Fibroblast of skin of right biceps (primary cell): ENCODE data around the gene GNAZ.

ENCODE experiments used
- DNase-seq: peaks from one replicate; pipeline ENCODE4 v3.0.0-alpha.2; 2013

Gene GNAZ

DNA sequence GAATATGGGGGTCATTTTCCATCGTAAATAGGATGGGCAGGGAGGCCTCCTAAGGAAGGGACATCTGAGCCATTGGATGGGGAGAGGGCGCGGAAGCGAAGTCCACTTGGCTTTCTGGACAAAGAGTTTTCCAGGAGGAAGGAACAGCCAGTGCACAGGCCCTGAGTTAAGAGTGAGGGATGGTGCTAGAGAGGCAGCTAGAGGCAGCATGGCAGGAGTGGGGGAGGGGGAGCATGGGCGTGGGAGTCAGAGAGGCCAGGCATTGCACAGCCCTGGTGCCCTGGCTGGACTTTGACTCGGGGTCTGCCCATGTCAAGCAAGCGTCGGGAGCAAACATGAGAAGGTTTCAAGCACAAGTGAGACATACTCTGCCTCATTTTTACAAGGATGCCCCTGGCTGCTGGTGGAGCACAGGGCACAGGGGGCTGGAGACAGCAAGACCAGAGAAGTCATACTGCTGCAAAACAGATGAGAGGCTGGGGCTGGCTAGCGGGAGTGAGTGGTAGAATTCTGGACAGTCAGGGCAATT is 9.0 kb downstream of the GNAZ start:
- DNase-seq: no peak

DNA sequence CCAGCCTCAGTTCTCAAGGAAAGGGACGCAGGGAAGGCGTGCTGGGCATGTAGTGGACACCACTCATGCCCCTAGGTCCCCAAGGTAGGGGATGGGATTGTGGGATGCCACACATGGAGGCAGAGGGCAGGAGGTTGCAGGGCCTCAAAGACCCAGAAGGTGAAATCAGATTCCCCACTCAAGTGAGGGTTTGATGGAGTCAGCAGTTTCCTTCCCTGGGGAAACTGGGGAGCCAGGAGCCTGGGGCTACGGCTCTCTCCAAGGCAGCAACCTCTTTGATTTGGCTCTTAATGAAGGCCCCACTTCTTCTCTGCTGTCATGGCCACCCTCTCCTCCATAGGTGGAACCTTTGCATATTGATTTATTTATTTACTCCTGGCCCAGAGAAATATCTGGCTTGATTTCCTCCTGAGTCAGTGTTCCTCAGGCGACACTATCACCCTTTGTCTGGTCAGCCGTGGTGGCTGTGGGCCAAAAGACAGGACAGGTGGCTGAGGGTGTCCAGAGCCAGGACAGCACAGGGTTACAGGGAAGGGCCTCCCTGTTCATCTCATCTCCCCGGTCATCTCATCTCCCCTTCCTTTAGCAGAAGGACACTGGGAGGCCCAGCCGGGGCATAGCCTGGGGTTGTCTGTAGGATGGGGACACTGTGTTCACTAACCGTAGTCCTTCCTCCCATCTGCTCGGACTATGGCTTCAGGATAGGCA is 9.6 kb downstream of the GNAZ start:
- DNase-seq: no peak

DNA sequence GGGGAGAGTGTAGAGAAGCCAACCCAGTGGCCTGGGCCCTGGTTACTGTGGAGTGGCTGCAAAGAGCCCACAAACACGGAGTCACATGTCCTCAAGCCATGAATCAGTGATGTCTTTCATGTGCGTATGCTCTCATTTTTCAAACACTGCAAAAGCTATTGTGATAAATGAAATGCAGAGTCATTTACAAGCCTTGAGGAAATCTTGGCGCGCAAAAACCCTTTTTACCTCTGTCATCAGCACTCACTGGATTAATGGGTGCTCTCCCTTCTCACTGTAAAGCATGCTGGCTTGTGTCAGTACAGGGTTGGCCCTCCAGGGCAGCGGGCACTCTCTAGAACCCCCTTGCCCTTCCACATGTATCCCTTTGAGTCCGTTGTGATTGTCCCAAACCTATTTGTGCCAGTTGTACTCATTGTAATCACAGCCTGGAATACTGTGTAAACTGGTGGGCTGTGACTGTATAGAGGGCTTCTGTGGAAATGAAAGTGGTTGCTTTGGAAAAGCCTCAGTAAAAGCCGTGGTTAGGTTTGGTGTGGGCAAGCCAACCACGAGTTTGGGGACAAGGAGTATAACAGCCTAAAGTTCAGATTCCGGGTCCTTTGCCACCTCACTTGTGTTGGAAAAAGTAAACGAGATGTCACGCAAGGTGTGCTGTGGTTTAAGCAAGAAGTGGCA is 10.4 kb downstream of the GNAZ start:
- no peak for DNase-seq

DNA sequence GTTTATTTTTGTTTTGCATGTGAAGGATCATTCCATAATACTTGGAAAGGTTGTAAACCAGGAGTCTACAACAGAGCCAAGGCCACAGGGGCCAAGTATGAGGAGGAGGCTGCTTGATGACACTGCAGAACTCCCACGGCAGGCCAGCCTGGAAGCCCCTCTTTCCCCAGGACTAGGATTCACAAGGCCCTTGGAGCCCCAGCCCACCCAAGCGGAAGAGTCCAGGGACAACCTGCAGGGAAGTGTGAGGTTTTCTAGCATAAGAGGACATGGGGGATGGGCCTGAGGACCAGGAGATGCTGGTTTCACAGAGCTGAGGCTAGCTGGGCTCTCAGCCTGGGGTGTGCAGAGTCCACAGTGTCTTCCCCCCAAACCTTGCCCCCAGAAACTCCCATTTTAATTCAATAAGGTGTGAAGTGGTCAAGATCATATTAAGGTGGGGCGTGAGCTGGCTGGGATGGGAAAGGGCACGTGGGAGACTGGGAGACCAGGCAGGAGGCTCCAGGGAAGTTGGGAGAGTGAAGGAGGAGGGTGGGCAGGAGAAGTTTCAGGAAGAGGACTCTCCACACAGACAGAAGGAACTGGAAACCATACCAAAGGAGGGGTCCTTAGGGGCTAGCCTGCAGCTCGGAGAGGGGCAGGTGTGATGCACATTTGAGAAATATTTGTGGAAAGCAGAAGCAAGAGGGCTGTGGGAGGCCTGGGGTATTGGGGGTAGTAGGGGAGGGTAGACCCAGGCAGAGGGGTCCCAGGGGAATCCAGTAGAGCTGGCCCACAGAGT is 12.4 kb downstream of the GNAZ start:
- no peak for DNase-seq

DNA sequence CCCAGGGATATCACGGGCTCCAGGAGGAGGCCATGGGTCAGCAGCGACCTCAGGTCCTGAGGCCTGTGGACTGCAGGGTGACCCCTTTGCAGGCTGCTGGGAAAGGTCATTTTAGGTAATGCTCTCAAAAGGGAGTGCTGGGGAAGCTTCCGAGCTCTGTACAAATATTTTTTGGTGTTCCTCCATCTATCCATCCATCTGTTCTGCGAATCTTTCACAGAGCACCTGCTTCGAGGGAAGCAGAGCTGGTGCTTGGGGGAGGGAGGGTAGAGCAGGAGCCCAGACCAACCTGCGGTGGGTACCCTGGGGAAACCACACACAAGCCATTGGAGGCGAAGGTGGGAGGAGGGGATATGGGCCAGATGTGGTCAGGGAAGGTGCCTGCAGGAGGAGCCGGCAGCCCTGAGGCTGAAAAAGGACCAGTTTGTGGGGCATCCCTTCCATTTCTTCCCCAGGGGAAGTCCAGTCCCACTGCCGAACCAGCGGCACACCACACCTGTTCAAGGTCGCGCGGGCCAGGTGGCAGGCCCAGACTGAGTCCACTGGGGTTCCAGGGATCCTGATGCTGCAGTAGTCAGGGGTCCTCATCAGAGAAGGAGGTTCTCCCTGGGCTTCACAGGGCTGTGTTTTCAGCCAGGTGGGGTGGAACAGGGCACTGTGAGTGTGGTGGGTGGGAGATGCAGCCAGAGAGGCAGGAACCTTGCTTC is 13.1 kb downstream of the GNAZ start:
- no peak for DNase-seq

DNA sequence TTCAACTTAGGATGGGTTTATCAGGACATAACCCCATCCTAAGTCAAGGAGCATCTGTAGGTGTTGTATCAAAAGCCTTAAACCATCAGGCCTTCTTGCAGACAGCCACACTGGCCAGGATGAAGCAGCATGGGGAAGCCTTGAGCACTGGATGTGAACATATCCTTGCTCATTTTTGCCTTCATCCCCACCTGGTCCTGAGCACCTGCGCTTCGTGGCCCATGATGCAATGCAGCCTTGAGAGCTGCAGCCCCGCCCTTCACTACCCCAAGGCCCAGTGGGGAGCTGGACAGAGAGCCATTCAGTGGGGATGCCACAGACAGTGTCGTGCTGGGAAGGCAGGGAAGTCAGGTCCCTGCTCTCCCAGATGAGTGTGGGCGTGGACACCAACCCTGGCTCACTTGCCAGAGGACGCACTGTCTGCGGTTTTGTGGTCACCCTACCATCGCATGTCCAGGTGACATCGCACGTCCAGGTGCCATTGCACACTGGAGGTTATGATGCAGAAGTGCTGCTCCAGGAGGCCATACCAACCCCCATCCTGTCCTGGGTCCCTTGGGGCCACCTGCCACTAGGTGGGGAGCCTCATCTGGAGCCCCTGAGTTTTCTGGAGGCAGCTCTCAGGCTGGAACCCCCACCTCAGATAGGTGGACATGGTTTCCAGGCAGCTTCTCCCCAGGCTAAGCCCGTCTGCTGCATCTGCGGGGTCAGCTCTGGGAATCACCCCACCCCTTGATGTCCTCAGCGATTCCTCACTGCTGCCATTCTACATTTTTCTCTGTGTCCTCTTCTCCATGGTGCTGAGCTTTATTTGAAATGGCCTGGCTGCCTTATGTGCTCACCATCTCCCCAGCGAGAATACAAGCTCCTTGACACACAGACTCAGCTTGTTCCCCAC is 14.4 kb downstream of the GNAZ start:
- DNase-seq: no peak

DNA sequence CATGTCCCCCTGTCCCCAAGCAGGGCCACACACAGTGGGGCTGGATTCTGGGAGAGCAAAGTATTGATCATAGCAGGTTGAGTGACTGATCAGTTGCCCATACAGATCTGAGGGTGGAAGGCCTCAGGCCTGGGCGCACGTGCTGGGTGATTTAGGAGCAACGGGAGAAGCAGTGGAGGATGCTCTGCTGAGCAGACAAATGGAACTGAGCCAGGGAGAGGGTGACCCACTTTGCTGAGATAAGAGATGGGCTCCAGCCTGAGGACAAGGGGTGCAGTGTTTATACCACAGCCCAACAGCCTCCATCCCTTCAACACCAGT is 15.0 kb downstream of the GNAZ start:
- no peak for DNase-seq

DNA sequence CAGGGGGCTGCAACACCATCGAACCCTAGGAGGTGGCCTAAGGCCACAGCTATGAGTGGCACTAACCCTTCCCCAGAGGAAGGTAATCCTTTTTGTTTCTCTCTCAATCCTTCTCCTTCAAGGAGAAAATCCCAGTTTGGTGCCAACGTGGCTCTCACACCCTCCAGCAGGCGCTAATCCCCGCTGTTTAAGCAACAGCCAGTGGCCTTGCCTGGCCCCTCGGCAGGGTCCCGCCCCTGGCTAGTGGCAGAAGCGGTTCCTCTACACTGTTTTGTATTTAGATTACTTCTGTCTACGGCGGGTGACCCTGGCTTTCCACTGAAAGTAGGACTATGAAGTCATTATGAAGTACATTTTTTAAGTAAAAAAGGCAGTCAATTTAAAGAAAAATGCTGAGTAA is 15.5 kb downstream of the GNAZ start:
- DNase-seq: no peak

DNA sequence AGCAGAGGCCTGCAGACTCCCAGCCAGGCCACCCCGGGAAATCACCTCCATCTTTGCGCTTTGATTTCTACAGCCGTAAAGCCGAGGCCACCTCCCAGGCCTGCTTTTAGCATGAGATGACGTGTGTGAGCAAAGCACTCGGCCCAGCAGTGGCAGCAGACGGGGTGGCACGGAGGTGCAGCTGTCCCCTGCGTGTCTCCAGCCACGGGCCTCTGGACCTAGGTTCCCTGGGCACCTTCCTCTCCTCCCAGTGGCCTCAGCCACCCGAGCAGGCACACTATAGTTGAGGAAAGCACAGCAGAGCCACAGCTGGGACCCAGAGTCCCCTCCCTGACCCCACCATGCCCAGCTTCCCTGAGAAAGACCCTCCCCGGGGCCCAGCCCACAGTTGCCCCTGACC is 15.9 kb downstream of the GNAZ start:
- DNase-seq: no peak

DNA sequence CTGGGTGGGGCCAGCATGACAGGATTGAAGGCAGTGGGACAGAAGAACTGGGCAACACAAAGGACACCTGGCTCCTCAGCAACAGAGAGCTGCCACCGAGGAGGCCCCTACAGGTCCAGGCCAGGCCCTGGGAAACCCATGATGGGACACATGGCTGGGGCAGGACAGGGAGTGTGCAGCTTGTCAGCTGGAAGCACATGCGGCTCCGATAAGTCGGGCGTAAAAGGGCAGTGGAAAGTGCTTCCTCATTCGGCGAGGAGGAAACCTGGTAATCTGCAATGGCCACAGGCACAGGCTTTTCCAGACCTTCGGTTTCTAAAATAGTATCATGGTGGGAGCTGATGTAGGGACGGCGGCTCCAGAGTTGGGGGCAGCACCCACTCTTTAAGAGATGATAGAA is 16.5 kb downstream of the GNAZ start:
- no peak for DNase-seq

DNA sequence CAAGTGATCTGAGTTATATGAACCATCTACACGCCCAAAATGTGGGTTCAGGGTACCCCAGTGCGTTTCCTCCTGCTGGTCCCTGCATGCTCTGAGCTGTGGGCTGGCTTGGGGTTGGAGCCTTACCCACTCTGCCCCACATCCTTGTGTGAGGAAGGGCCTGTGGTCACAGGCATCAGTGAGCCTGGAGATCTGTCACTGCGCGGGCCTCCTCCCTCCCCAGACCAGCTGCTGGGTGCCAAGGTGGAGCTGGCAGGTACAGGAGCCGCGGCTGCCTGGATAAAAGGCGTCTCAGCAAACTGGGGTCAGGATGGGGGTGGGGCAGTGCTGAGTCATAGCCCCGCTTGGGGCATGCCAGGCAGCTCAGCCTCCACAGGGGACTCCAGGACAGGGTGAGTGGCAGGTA is 17.9 kb downstream of the GNAZ start:
- DNase-seq: no peak

DNA sequence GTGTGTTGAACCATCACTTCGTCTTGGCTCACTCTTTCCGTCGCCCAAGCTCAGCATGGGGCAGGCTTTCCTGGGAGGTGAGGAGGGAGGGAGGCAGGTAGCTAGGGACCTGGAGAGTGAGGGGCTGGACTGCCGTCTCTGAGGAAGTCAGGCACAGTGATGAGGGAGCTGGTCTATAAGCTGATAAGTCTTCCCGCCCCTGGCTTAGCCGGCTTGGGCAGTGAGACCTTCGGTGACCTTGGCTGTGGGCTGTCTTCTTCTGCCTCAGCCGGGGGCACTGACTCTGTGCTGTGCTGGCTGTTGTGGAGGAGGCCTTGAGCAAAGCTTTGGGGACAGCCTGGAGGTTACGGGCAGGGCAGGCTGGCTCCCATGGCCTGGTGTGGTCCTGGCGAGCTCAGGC is 18.7 kb downstream of the GNAZ start:
- DNase-seq: no peak

DNA sequence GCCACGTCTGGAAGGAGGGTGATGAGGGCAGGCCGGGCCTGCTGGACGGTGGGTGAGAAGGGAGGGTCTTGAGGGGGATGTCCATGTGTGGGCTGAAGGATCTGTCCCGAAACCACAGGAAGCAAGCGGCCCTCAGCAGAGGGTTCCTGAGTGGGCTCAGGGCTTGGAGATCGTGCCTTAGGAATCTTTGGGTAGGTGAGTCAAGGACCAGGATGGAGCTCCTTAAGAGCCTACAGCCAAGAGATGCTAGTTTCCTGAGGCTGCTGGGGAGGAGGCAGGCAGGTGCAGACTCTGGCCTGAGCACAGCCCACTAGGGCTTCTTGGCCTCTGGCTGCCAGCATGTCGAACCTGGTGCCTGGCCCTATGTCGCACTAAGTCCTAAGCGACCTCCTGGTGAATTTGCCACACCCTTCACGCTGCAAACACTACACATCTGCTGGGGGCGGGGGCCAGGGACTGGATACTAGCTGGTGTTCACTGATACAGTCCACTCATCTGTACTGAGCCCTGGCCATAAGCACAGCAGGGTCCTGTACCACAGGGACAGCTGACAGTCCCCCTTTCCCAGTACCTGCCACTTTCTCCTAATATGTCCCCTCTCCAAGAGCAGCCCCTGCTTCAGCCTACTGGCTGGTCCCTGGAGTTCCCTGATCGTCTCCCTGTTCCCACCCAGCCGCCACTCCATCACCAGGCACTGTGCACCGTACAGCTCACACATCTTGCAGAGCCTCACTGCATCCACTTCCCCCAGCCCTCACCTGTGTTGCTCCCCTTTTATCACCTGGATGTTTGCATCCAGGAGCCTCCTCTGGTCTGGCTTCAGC is 19.5 kb downstream of the GNAZ start:
- DNase-seq: no peak

DNA sequence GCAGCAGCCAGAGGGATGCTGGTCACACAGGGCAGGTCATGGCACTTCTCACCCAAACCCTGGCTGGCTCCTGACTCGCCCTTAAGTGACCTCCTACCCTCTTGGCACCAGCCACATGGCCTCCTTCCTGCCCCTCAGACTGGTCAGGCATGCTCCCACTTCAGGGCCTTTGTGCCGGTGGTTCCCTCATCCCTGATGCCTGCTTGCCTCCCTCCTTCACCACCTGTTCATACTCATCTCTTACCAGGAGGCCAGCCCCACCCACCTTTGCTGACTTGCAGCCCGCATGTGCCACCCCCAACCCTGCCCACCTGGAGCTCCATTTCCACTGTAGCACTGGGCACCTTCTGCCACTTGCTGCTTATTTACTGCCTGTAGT is 20.1 kb downstream of the GNAZ start:
- DNase-seq: no peak

DNA sequence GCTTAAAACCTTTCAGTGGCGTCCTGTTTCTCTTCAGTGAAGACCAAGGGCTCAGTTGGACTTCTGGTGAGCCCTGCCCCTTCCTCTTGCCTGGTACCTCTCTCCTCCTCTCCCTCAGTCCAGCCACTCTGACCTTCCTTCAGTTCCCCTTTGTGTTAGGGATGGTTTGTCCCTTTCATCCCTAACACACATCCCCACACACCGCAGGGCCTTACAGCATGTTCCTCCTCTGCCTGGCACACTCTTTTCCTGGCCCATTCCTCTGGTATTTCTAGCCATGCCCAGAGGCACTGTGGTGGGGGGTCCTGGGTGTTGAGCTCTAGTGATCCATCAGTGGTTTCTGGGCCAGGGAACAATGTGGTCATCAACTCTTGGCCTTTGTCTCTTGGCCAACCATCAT is 21.4 kb downstream of the GNAZ start:
- DNase-seq: no peak

DNA sequence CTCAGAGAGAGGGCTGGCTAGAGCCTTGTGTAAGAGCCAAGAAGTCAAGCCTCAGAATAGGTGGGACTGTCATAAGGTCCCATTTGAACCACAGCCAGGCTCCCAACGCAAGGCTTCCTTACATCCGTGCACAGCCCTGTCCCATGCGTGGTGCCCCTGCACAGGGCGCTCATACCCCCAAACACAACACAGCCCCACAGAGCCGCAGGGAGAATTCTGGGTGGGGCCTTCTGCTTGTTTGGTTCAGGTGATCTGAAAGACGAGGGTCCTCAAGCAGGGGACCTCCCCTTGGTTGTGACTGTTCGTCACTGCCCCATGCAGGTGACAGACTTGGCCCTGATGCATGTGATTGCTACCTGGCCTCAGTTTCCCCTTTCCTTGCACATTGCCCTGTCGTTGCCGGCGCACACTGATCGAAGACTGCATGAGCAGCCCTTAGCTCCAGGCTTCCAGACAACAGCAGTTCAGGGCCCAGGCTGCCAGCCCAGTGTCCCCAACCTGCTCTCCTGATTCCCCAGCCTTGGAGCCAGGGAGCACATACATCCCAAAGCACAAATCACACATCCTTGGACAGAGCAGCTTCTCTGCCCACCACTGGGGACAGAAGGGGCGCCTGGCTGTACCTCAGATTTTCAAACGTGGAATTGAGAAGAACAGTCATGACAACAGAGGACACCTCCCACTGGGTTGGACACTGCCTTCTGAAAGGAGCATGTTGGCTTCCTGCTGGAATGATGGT is 22.1 kb downstream of the GNAZ start:
- DNase-seq: no peak

DNA sequence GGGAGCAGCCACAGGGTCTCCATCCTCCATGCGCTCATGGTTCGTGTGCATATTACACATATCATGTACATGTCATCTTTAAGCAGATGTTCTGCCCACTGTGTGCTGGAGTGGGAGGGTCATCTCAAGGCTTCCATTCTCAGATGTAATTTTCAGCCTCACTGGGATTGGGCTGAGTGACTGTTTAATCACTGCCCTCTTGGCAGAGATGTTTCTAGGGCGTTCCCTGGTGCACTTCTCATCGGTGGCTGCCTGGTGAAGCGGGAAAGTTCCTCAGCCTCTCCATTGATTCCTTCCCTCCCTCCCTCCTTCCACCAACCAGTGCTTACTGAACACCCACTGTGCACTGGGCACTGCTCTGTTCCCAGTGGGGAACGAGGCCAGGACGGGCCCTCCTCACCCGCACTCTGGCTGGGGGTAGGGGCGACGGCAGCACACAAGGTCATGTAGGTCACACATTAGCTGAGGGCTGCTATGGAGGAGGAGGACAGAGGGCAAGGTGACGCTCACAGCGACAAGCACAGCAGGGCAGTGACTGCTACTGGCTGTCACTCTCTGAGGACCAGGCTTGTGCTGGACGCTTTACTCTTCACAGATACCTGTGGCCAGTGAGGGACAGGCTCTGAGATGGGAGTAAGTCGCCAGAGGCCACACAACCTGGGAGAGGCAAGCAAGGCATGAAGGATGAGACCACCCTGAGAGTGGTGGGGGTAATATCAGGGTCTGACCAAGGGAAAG is 22.9 kb downstream of the GNAZ start:
- DNase-seq: no peak

DNA sequence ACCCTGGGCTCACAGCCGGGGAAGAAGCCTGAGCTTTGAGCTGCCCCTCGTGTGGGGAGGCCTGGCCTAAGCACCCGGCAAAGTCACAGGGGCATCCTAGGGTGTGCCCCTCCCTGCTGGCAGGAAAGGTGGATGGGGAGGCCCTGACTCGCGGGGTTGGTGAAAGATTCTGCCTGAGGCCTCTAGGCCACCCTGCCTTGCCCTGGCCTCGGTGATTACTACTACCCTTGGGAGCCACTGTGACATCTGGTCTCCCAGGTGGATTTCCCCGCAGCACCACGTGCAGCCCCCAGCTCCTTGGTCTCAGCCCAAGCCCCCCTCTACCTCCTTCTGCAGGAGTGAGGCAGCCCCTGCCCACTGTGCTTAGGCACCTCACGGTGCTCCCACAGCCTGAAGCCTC is 23.9 kb downstream of the GNAZ start:
- DNase-seq: no peak

DNA sequence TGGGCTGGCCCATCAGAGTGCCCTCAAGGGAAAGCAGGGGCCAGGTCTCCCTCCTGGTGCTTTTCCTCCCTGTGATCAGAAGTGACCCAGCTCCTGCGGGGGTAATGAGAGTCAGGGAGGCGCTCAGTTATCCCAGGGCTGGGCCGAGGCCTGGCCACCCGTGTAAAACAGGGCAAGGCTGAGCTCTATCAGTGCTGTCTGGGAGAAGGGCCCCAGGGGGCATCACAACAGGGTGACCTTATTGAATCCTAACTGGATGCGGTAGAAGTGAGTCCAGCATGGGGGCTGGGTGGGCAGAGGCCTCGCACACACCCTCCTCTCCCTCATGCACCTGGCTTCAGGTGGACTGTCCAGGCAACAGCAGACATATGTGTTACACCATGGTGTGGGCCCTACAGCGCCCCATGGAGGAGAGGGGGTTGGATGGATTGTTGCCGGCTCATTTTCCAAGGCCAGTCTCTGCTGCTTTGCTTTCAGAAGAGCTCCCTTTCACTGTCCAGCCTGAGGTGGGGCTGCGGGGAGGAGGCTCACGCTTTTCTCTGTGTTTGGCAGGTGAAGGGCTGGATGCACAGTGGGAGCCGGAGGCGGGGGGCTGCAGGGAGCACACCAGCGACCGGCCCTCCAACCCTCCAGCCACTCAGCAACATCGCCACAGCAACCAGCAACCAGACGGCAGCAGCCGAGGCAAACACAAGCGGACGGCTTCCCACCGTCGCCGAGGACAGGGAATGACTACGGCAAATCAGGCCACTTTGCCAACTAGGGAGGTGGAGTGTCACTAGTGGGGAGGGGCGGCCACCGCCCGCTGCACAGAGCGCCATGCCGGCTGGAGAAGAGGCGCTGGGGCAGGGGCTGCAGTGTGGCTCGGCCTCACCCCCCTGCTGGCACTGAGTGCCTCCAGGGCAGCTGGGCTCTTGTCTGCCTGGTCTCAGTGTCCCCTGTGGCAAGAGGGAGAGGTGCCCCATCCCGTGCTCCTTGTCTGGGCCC is 24.7 kb downstream of the GNAZ start:
- no peak for DNase-seq
